Panc1 (cell line): ENCODE results near the gene PRKCA. TPM values are rescaled to one million over a fixed set of nuclear protein-coding genes. Genes with fewer than 3 reads are reported as not detected.

Experiments used
- ATAC-seq: fragments of 200-7000 bp; cut with Tn5 transposase; 2 replicates; pipeline ENCODE4 v1.9.1; 2020; ENCODE audit warnings: mild to moderate bottlenecking, moderate library complexity
- BruUV-seq: library from RNA; stranded (reverse); fragments of 400-500 nt; replicated peaks from 2 replicates; lab custom pipeline; 2021; lab: Mats Ljungman, UMichigan
- CTCF ChIA-PET: fragments of 300-600 bp; sonication (Branson Sonifier 250); formaldehyde crosslinking; loops from one replicate; lab custom pipeline; 2022; ENCODE audit warnings: antibody characterized with exemption; lab: Charles Lee
- POLR2A ChIA-PET: fragments of 300-600 bp; sonication (Branson Sonifier 250); formaldehyde crosslinking; loops from one replicate; lab custom pipeline; 2022; ENCODE audit warnings: antibody characterized with exemption; lab: Charles Lee
- DNase-seq: peaks from one replicate; pipeline ENCODE4 v3.0.0-alpha.2; 2010; ENCODE audit warnings: low read depth, low spot score
- H3K27ac ChIP-seq: 2 replicates; pipeline ENCODE4 v1.5.1; 2011; ENCODE audit warnings: mild to moderate bottlenecking, low read length, inconsistent platforms
- H3K27me3 ChIP-seq: fragments of 200-500 bp; sonication (Bioruptor generic); 2 replicates; pipeline ENCODE4 v1.6.0; 2014; ENCODE audit warnings: low read length, inconsistent platforms; ENCODE audit not compliant: control insufficient read depth, insufficient read depth
- H3K36me3 ChIP-seq: fragments of 200-500 bp; sonication (Bioruptor generic); 2 replicates; pipeline ENCODE4 v1.5.1; 2014; ENCODE audit warnings: inconsistent platforms, mild to moderate bottlenecking, low read length, moderate library complexity; ENCODE audit not compliant: control insufficient read depth, insufficient read depth
- H3K4me1 ChIP-seq: 2 replicates; pipeline ENCODE4 v1.5.1; 2011; ENCODE audit warnings: inconsistent platforms, mild to moderate bottlenecking, low read length, moderate library complexity; ENCODE audit not compliant: control insufficient read depth, insufficient read depth
- H3K4me3 ChIP-seq, 2 experiments: 2 replicates each; pipeline ENCODE4 v1.5.1; 2011 to 2012; ENCODE audit warnings: low read depth in 2 of 2, low read length in 2 of 2, mild to moderate bottlenecking in 2 of 2, inconsistent platforms in 1 of 2, moderate library complexity in 1 of 2
- H3K9me3 ChIP-seq: fragments of 200-500 bp; sonication (Bioruptor generic); 2 replicates; pipeline ENCODE4 v1.5.1; 2014; ENCODE audit warnings: low read depth, mild to moderate bottlenecking, inconsistent platforms, low read length, moderate library complexity; ENCODE audit not compliant: control insufficient read depth, insufficient read depth
- POLR2AphosphoS5 ChIP-seq: IDR thresholded peaks from 2 replicates; pipeline ENCODE4 v1.6.1; 2012; ENCODE audit warnings: mild to moderate bottlenecking, low read depth, low read length, moderate library complexity
- SIN3A ChIP-seq: IDR thresholded peaks from 2 replicates; pipeline ENCODE4 v1.6.1; 2012; ENCODE audit warnings: low read depth, mild to moderate bottlenecking, low read length, moderate library complexity, borderline replicate concordance; ENCODE audit not compliant: insufficient read depth
- TCF7L2 ChIP-seq: IDR thresholded peaks from 2 replicates; pipeline ENCODE4 v1.6.1; 2011; ENCODE audit warnings: mild to moderate bottlenecking, low read depth, low read length, inconsistent platforms
- in situ Hi-C: cut with HindIII; loops from 2 replicates; pipeline ENCODE4 v1.10.0; 2016; ENCODE audit warnings: low sequenced_read_pairs, low pct_unique_long_range_greater_than_20kb
- intact Hi-C: fragments of 100-400 bp; cut with micrococcal nuclease; formaldehyde crosslinking; loops from one replicate; pipeline ENCODE4 v1.10.0; 2022; ENCODE audit not compliant: unreplicated experiment
- total RNA-seq: library from RNA; stranded (reverse); gene quantifications from one replicate; pipeline ENCODE4 v1.2.1, GENCODE V29; 2021; ENCODE audit not compliant: unreplicated experiment
- TF ChIP-seq, protein P1 (sequence below), 2 experiments: IDR thresholded peaks; 2 replicates each; pipeline ENCODE4 v1.6.1; 2011 to 2012; ENCODE audit warnings: low read depth in 2 of 2, control low read depth in 1 of 2, low read length in 1 of 2, mild to moderate bottlenecking in 1 of 2, moderate library complexity in 1 of 2; ENCODE audit not compliant: insufficient read depth in 1 of 2
- TF ChIP-seq, protein P2 (sequence below): fragments of 450-650 bp; IDR thresholded peaks from 2 replicates; pipeline ENCODE4 v1.5.1; 2017; ENCODE audit warnings: mild to moderate bottlenecking

PRKCA gene
- total RNA-seq, 1 experiment from 2014 or later = 53.0 TPM

DNA sequence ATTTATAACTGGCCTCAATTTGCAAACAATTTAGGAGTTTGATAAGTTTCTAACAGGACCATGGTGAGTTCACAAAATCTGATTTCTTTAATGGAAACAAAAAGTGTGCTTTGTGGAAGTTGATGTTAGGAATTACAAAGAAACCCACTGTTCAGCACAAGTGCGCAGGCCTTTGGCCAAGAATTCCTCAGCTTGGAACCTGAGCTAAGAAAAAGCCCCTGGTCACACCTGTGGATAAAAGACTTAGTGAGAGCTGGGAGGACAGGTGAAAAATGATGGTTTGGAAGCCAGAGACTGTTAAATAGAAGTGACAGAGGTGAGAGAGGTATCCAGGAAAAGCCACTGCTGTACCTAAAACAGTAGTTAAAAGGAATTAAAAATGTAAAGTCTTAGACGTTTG lies 64.7 kb downstream of the PRKCA start:
- ATAC-seq (no peak), DNase-seq (no peak)
- Histone ChIP-seq H3K36me3 (no peaks in the 10 kb centered on the region), H3K4me1 (peaks cover 41% of the 10 kb centered on the region), H3K27me3 (no peaks in the 10 kb centered on the region), H3K9me3 (no peaks in the 10 kb centered on the region), H3K27ac (0 out of 2 replicates have a peak overlapping the region, but pooled peaks have one; percentile 17), H3K4me3 (no peak overlapping the region)
- ChIA-PET POLR2A (no interaction called here), CTCF (no interaction called here)
- no TSS peak for BruUV-seq
- in situ Hi-C loops = no loop called here
- TF ChIP-seq TCF7L2 = no peak
- TF ChIP-seq, protein P1, sequence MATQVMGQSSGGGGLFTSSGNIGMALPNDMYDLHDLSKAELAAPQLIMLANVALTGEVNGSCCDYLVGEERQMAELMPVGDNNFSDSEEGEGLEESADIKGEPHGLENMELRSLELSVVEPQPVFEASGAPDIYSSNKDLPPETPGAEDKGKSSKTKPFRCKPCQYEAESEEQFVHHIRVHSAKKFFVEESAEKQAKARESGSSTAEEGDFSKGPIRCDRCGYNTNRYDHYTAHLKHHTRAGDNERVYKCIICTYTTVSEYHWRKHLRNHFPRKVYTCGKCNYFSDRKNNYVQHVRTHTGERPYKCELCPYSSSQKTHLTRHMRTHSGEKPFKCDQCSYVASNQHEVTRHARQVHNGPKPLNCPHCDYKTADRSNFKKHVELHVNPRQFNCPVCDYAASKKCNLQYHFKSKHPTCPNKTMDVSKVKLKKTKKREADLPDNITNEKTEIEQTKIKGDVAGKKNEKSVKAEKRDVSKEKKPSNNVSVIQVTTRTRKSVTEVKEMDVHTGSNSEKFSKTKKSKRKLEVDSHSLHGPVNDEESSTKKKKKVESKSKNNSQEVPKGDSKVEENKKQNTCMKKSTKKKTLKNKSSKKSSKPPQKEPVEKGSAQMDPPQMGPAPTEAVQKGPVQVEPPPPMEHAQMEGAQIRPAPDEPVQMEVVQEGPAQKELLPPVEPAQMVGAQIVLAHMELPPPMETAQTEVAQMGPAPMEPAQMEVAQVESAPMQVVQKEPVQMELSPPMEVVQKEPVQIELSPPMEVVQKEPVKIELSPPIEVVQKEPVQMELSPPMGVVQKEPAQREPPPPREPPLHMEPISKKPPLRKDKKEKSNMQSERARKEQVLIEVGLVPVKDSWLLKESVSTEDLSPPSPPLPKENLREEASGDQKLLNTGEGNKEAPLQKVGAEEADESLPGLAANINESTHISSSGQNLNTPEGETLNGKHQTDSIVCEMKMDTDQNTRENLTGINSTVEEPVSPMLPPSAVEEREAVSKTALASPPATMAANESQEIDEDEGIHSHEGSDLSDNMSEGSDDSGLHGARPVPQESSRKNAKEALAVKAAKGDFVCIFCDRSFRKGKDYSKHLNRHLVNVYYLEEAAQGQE (IDR thresholded peaks at IDR 0.05; ENCODE audit: insufficient read depth in 1 of 2, low read depth in 2 of 2, low read length in 1 of 2) = no peak
- intact Hi-C loops = no loop called here

DNA sequence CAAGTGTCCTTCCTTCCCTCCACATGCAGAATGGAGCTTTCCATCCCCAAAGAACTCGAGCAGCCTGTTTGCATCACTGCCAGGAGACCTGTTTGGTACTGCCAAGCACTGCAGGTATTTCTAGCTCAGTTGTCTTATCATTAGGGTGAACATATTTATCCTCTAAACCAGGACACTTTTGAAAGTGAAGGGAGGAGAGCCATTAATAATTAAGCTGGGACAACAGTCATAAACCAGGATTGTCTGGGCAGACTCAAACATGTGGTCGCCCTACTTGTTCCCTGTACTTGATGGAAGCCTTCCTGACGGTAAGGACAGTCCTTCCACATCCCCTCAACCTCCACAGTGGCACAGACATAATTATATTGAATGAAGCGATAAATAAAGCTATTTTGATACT lies 67.4 kb downstream of the PRKCA start:
- POLR2A ChIA-PET = no interaction called here

More for the DNA sequence above, 67.4 kb downstream of the PRKCA start:
- in situ Hi-C loops = no loop called here
- intact Hi-C loops = no loop called here
- Histone ChIP-seq H3K36me3 (no peaks in the 10 kb centered on the region), H3K9me3 (no peaks in the 10 kb centered on the region), H3K27me3 (no peaks in the 10 kb centered on the region), H3K4me3 (no peak overlapping the region), H3K27ac (no peak overlapping the region), H3K4me1 (peaks cover 47% of the 10 kb centered on the region)
- no TSS peak for BruUV-seq
- no peak for DNase-seq
- TF ChIP-seq, protein P1 (IDR thresholded peaks at IDR 0.05; ENCODE audit: insufficient read depth in 1 of 2, low read depth in 2 of 2, low read length in 1 of 2) = no peak
- no peak for TF ChIP-seq POLR2AphosphoS5
- no peak for TF ChIP-seq TCF7L2
- TF ChIP-seq, protein P2, sequence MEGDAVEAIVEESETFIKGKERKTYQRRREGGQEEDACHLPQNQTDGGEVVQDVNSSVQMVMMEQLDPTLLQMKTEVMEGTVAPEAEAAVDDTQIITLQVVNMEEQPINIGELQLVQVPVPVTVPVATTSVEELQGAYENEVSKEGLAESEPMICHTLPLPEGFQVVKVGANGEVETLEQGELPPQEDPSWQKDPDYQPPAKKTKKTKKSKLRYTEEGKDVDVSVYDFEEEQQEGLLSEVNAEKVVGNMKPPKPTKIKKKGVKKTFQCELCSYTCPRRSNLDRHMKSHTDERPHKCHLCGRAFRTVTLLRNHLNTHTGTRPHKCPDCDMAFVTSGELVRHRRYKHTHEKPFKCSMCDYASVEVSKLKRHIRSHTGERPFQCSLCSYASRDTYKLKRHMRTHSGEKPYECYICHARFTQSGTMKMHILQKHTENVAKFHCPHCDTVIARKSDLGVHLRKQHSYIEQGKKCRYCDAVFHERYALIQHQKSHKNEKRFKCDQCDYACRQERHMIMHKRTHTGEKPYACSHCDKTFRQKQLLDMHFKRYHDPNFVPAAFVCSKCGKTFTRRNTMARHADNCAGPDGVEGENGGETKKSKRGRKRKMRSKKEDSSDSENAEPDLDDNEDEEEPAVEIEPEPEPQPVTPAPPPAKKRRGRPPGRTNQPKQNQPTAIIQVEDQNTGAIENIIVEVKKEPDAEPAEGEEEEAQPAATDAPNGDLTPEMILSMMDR = no peak
- TF ChIP-seq SIN3A = no peak
- ATAC-seq = no peak
- CTCF ChIA-PET = no interaction called here
